ENCODE results near the gene DCLRE1B. TPM values are rescaled to one million over a fixed set of nuclear protein-coding genes. Genes with fewer than 3 reads are reported as not detected.
A peak's percentile ranks its signal among the peaks of the same experiment; 100 is the strongest.
"Not testable (repeated sequence)": the region's sequence is repeated elsewhere in the genome, so short reads cannot be mapped to it uniquely, and the experiment has no call there.

The DCLRE1B gene
- total and polyA plus RNA-seq, 2 donors, result 5.0 to 5.1 TPM

- no peak for DNase-seq (ENCODE audit: extremely low spot score)
- no peak overlapping the region for H3K4me3 ChIP-seq (ENCODE audit: low read depth, low read length)
- peaks cover 2% of the 10 kb centered on the region for H3K4me1 ChIP-seq (ENCODE audit: insufficient read depth)
- WGBS, result 82% methylated on average over 16 of the region's 16 CpGs
- no peak overlapping the region for H3K27ac ChIP-seq (ENCODE audit: low read depth)
- H3K36me3 ChIP-seq (ENCODE audit: insufficient read depth), result no peaks in the 10 kb centered on the region
These were observed 35.5 kb downstream of the DCLRE1B start for GRCh38 chr1:113940365-113941244.

- Histone ChIP-seq H3K36me3 (ENCODE audit: insufficient read depth) (no peaks in the 10 kb centered on the region), H3K4me1 (ENCODE audit: insufficient read depth) (peaks cover 4% of the 10 kb centered on the region), H3K27ac (ENCODE audit: low read depth) (no peak overlapping the region), H3K4me3 (ENCODE audit: low read depth, low read length) (no peak overlapping the region)
- 81% methylated on average over 7 of the region's 7 CpGs for WGBS
- no peak for DNase-seq (ENCODE audit: extremely low spot score)
These were observed 36.1 kb downstream of the DCLRE1B start for GRCh38 chr1:113941245-113941559.

DNA sequence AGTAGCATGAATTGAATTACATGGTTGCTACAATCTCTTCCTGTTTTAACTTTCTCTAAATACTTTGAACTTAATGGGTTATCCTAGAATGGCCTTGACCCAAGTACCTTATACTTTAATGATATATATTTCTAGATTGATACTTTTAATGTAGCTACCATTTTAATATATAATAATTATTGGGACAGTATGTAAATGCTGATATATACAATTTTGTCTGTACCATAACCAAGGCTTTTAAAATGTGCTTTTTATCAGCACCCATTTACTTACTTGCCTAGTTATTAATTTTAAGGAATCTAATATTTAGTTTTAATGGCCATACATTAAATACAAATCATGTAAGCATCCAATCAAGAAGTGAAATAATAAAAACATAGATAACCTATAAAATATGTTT lies 37.4 kb downstream of the DCLRE1B start:
- Histone ChIP-seq H3K27ac (ENCODE audit: low read depth) (no peak overlapping the region), H3K36me3 (ENCODE audit: insufficient read depth) (no peaks in the 10 kb centered on the region), H3K4me3 (ENCODE audit: low read depth, low read length) (no peak overlapping the region), H3K4me1 (ENCODE audit: insufficient read depth) (peaks cover 3% of the 10 kb centered on the region)
- no peak for DNase-seq (ENCODE audit: extremely low spot score)

DNA sequence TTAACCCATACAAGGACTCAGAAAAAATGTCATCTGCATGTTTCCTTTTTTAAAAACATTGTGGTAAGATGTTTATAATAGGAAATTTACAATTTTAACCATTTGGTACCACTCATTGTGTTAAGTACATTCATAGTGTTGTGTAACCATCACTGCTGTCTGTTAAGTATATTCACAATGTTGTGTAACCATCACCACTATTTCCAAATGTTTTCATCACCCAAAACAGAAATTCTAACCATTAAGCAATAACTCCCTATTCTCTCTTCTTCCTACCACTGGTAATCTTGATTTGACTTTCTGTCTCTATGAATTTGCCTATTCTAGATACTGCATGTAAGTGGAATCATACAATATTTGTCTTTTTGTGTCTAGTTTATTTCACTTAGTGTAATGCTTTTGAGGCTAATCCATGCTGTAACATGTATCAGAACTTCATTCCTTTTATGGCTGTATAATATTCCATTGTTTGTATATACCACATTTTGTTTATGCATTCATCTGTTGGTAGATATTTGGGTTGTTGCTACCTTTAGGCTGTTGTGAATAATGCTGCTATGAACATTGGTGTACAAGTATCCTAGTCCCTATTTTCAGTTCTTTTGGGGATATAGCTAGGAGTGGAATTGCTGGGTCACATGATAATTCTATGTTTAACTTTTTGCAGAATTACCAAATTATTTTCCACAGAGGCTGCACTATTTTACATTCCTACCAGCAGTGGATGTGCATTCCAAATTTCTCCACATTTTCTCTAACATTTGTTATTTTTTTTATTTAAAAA lies 38.1 kb downstream of the DCLRE1B start:
- DNase-seq (ENCODE audit: extremely low spot score), result no peak
- H3K4me3 ChIP-seq (ENCODE audit: low read depth, low read length), result no peak overlapping the region
- H3K27ac ChIP-seq (ENCODE audit: low read depth), result no peak overlapping the region
- H3K4me1 ChIP-seq (ENCODE audit: insufficient read depth), result peaks cover 2% of the 10 kb centered on the region
- no peaks in the 10 kb centered on the region for H3K36me3 ChIP-seq (ENCODE audit: insufficient read depth)

DNA sequence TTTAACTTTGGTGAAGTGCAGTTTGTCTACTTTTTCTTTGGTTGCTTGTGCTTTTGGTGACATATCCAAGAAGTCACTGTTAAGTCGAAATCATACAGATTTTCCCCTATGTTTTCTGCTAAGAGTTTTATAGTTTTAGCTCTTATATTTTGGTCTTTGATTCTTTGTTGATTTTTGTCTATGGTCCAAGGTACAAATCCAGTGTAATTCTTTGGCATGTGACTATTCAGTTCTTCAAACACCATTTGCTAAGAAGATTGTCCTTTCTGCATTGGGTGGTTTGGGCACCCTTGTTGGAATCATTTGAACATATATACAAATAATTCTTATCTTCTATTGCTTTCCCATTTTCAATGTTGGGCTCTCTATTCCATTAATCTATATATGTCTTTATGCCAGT lies 40.2 kb downstream of the DCLRE1B start:
- Histone ChIP-seq H3K27ac (ENCODE audit: low read depth) (no peak overlapping the region), H3K4me1 (ENCODE audit: insufficient read depth) (peaks cover 2% of the 10 kb centered on the region), H3K36me3 (ENCODE audit: insufficient read depth) (no peaks in the 10 kb centered on the region), H3K4me3 (ENCODE audit: low read depth, low read length) (no peak overlapping the region)
- WGBS, result 97% methylated on average over 1 of the region's 1 CpG
- DNase-seq (ENCODE audit: extremely low spot score), result no peak

DNA sequence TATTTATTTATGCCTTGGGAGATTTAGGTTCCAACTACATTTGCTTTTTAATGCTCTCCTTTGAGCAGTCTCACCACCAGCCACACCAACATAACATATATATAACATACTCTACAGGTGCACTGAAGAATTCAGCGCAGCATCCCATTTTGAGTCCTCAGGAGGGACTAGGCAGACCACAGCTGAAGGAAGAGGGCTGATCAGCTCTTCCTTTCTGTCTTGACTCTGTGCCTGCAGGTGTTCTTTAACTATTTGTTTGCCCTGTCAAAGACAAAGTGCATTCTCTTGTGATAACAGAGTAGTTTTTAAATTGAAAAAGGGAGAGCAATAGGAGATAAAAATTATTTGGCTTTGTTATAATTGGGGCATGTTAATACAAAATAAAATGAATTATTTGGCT lies 41.0 kb downstream of the DCLRE1B start:
- WGBS, result 79% methylated on average over 1 of the region's 1 CpG
- no peak overlapping the region for H3K27ac ChIP-seq (ENCODE audit: low read depth)
- H3K4me3 ChIP-seq (ENCODE audit: low read depth, low read length), result no peak overlapping the region
- no peak for DNase-seq (ENCODE audit: extremely low spot score)
- no peaks in the 10 kb centered on the region for H3K36me3 ChIP-seq (ENCODE audit: insufficient read depth)
- peaks cover 2% of the 10 kb centered on the region for H3K4me1 ChIP-seq (ENCODE audit: insufficient read depth)

DNA sequence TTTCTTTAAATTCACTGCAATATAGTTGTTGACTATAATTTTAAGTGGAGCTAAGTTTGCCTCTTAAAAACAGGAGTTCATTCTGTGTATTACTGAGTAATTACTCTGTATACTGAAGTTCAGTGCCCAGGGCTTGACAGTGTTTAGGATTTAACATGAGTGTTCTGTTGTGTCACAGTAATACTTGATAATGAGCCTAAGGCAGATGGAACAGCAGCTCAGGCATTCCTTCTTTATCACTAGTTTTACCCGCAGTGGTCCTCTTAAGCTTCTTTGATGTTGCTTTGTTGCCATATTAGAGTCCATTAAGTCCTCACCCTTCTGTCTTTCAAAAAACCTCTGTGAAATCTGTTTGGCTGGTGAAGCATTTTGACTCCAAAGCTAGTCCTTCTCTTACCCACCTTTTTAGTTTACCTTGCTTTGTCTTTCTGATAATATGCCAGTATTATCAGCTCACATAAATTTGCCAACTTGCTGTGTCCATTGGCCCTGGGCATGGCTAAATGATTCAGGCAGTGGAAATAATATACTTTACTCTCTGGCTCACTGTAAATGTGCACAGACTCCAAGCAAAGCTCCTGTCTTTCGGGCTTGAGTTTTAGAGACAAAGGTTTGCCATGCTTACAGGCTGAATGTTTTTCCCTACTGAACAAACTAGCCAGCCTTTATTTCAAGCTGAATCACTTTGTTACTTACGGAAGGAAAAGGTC lies 41.7 kb downstream of the DCLRE1B start:
- peak overlapping the region; percentile 41 for H3K27ac ChIP-seq (ENCODE audit: low read depth)
- H3K4me1 ChIP-seq (ENCODE audit: insufficient read depth), result peaks cover 2% of the 10 kb centered on the region
- 25% methylated on average over 3 of the region's 3 CpGs for WGBS

DNA sequence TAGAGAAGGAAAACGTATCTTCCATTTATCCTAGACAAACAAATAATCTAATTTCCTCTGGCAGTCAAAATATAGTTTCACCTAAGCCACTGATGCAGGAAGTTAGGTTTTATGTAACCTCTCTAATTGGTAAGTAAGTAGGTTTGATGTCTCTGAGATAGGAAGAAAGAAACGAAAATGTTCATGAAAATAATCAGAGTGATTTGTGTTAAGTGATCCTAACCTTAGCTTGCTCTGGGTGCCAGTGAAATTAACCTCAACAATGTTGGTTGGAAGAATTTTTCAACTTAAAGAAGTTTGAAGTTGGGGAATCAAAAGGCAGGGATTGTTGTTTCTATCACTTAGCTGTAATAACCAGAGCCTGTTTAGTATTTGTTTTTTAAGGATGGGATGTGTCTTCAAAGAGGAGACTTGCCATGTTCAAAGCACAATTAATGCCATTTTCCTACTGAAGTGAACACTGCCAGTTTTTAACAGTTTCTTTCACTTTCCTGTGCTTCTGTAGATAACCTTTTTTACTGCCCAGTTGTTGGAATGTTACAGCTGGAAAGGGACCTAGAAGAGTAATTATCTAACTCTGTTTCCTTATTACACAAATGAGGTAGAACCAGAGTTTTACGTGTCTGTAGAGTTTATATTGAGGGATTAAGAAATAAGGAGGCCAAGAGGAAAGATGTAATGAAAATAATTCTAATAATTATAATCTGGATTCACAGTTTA lies 42.4 kb downstream of the DCLRE1B start:
- H3K4me1 ChIP-seq (ENCODE audit: insufficient read depth), result peaks cover 2% of the 10 kb centered on the region
- WGBS, result 16% methylated on average over 3 of the region's 3 CpGs
- H3K4me3 ChIP-seq (ENCODE audit: low read depth, low read length), result no peak overlapping the region

More for the DNA sequence above, 41.7 kb downstream of the DCLRE1B start:
- no peak for DNase-seq (ENCODE audit: extremely low spot score)
- no peak overlapping the region for H3K4me3 ChIP-seq (ENCODE audit: low read depth, low read length)
- no peaks in the 10 kb centered on the region for H3K36me3 ChIP-seq (ENCODE audit: insufficient read depth)

GRCh38 chr1:113948151-113948550 lies 43.0 kb downstream of the DCLRE1B start:
- WGBS, result 67% methylated on average over 4 of the region's 4 CpGs
- not testable (repeated sequence) for H3K27ac ChIP-seq (ENCODE audit: low read depth); H3K36me3 ChIP-seq (ENCODE audit: insufficient read depth); H3K4me1 ChIP-seq (ENCODE audit: insufficient read depth); H3K4me3 ChIP-seq (ENCODE audit: low read depth, low read length); DNase-seq (ENCODE audit: extremely low spot score)

More for the DNA sequence above, 42.4 kb downstream of the DCLRE1B start:
- H3K27ac ChIP-seq (ENCODE audit: low read depth), result peak overlapping the region; percentile 41
- no peak for DNase-seq (ENCODE audit: extremely low spot score)
- no peaks in the 10 kb centered on the region for H3K36me3 ChIP-seq (ENCODE audit: insufficient read depth)

GRCh38 chr1:113949007-113949406 lies 43.9 kb downstream of the DCLRE1B start:
- Histone ChIP-seq H3K36me3 (ENCODE audit: insufficient read depth) (no peaks in the 10 kb centered on the region), H3K4me1 (ENCODE audit: insufficient read depth) (peaks cover 2% of the 10 kb centered on the region), H3K4me3 (ENCODE audit: low read depth, low read length) (no peak overlapping the region), H3K27ac (ENCODE audit: low read depth) (no peak overlapping the region)
- 45% methylated on average over 5 of the region's 5 CpGs for WGBS
- DNase-seq (ENCODE audit: extremely low spot score), result no peak

- H3K27ac ChIP-seq (ENCODE audit: low read depth), result no peak overlapping the region
- H3K36me3 ChIP-seq (ENCODE audit: insufficient read depth), result no peaks in the 10 kb centered on the region
- DNase-seq (ENCODE audit: extremely low spot score), result no peak
- WGBS, result 95% methylated on average over 1 of the region's 1 CpG
- no peak overlapping the region for H3K4me3 ChIP-seq (ENCODE audit: low read depth, low read length)
- peaks cover 2% of the 10 kb centered on the region for H3K4me1 ChIP-seq (ENCODE audit: insufficient read depth)
These were observed 45.8 kb downstream of the DCLRE1B start for GRCh38 chr1:113950908-113951307.

- Histone ChIP-seq H3K27ac (ENCODE audit: low read depth) (no peak overlapping the region), H3K36me3 (ENCODE audit: insufficient read depth) (no peaks in the 10 kb centered on the region), H3K4me1 (ENCODE audit: insufficient read depth) (no peaks in the 10 kb centered on the region), H3K4me3 (ENCODE audit: low read depth, low read length) (no peak overlapping the region)
- 97% methylated on average over 2 of the region's 2 CpGs for WGBS
- no peak for DNase-seq (ENCODE audit: extremely low spot score)
These were observed 46.6 kb downstream of the DCLRE1B start for GRCh38 chr1:113951719-113952118.

- peaks cover 3% of the 10 kb centered on the region for H3K36me3 ChIP-seq (ENCODE audit: insufficient read depth)
- H3K27ac ChIP-seq (ENCODE audit: low read depth), result no peak overlapping the region
- 89% methylated on average over 1 of the region's 1 CpG for WGBS
- DNase-seq (ENCODE audit: extremely low spot score), result no peak
- H3K4me1 ChIP-seq (ENCODE audit: insufficient read depth), result no peaks in the 10 kb centered on the region
- H3K4me3 ChIP-seq (ENCODE audit: low read depth, low read length), result no peak overlapping the region
These were observed 52.9 kb downstream of the DCLRE1B start for GRCh38 chr1:113957984-113958383.

Data from urinary bladder (tissue), 4 donors.